GM23338 (cell line): ENCODE data around the gene CDH12. TPM values are rescaled to one million over a fixed set of nuclear protein-coding genes. Genes with fewer than 3 reads are reported as not detected.

ENCODE experiments used
- ATAC-seq: fragments of 200-7000 bp; cut with Tn5 transposase; 3 replicates; pipeline ENCODE4 v1.9.1; 2020
- DNase-seq: peaks from one replicate; pipeline ENCODE4 v3.0.0-alpha.2; 2015; ENCODE audit warnings: low spot score
- H2AFZ ChIP-seq: fragments of 200-600 bp; sonication (generic); 2 replicates; pipeline ENCODE4 v1.8.0; 2016; ENCODE audit warnings: antibody characterized with exemption, mild to moderate bottlenecking, moderate library complexity
- H3F3A ChIP-seq: fragments of 200-600 bp; sonication (generic); replicated peaks from 2 replicates; pipeline ENCODE4 v1.8.0; 2017; ENCODE audit warnings: antibody characterized with exemption, mixed run types, low read depth
- H3K27ac ChIP-seq: fragments of 200-600 bp; sonication (generic); 2 replicates; pipeline ENCODE4 v1.6.1; 2016; ENCODE audit warnings: low read depth
- H3K27me3 ChIP-seq: fragments of 200-600 bp; sonication (generic); 2 replicates; pipeline ENCODE4 v1.8.0; 2016; ENCODE audit warnings: mild to moderate bottlenecking, mixed run types, moderate library complexity; ENCODE audit not compliant: insufficient read depth
- H3K36me3 ChIP-seq: fragments of 200-600 bp; sonication (generic); 2 replicates; pipeline ENCODE4 v1.8.0; 2016; ENCODE audit warnings: mild to moderate bottlenecking; ENCODE audit not compliant: insufficient read depth
- H3K4me1 ChIP-seq: fragments of 200-600 bp; sonication (generic); 2 replicates; pipeline ENCODE4 v1.8.0; 2016; ENCODE audit warnings: mild to moderate bottlenecking, moderate library complexity; ENCODE audit not compliant: insufficient read depth
- H3K4me2 ChIP-seq: fragments of 200-600 bp; sonication (generic); 2 replicates; pipeline ENCODE4 v1.7.1; 2017; ENCODE audit warnings: mixed run types
- H3K4me3 ChIP-seq: fragments of 200-600 bp; sonication (generic); 2 replicates; pipeline ENCODE4 v1.6.1; 2016; ENCODE audit warnings: mixed run types
- H3K79me2 ChIP-seq: fragments of 200-600 bp; sonication (generic); replicated peaks from 2 replicates; pipeline ENCODE4 v1.8.0; 2017; ENCODE audit warnings: mild to moderate bottlenecking; ENCODE audit not compliant: insufficient read depth
- H3K9me2 ChIP-seq: fragments of 200-600 bp; sonication (generic); 2 replicates; pipeline ENCODE4 v1.8.0; 2017; ENCODE audit not compliant: insufficient read depth
- H4K20me1 ChIP-seq: fragments of 200-600 bp; sonication (generic); replicated peaks from 2 replicates; pipeline ENCODE4 v1.8.0; 2017; ENCODE audit warnings: mild to moderate bottlenecking; ENCODE audit not compliant: insufficient read depth
- H3K27ac Mint-ChIP-seq: 2 replicates; pipeline ENCODE4 v1.8.0; 2020; ENCODE audit warnings: inconsistent platforms, mild to moderate bottlenecking, moderate library complexity, mixed read lengths
- H3K27me3 Mint-ChIP-seq: 3 replicates; pipeline ENCODE4 v1.8.0; 2022; ENCODE audit warnings: low read depth, mild to moderate bottlenecking, moderate library complexity, mixed read lengths, inconsistent platforms; ENCODE audit not compliant: insufficient read depth, poor library complexity
- H3K36me3 Mint-ChIP-seq: 3 replicates; pipeline ENCODE4 v1.8.0; 2021; ENCODE audit warnings: low read depth, mild to moderate bottlenecking, inconsistent platforms, moderate library complexity, mixed read lengths
- H3K4me1 Mint-ChIP-seq: 3 replicates; pipeline ENCODE4 v1.8.0; 2020; ENCODE audit warnings: mild to moderate bottlenecking, inconsistent platforms, mixed read lengths
- H3K4me3 Mint-ChIP-seq: 3 replicates; pipeline ENCODE4 v1.8.0; 2021; ENCODE audit warnings: moderate library complexity, mild to moderate bottlenecking, inconsistent platforms, mixed read lengths
- H3K9me3 Mint-ChIP-seq: 3 replicates; pipeline ENCODE4 v1.8.0; 2020; ENCODE audit warnings: moderate library complexity, mild to moderate bottlenecking, inconsistent platforms, mixed read lengths
- CREB1 ChIP-seq: fragments of 250-450 bp; sonication (Bioruptor Pico); IDR thresholded peaks from 2 replicates; pipeline ENCODE4 v1.5.0; 2020; ENCODE audit warnings: low read depth, mild to moderate bottlenecking, moderate library complexity
- EZH2 ChIP-seq: fragments of 200-600 bp; sonication (generic); IDR thresholded peaks from one replicate; pipeline ENCODE4 v1.8.0; 2017; ENCODE audit warnings: antibody characterized with exemption, mild to moderate bottlenecking, low read depth; ENCODE audit not compliant: unreplicated experiment
- EZH2phosphoT487 ChIP-seq: fragments of 200-600 bp; sonication (generic); IDR thresholded peaks from one replicate; pipeline ENCODE4 v1.8.1; 2018; ENCODE audit warnings: antibody characterized with exemption; ENCODE audit not compliant: unreplicated experiment
- JUNB ChIP-seq: IDR thresholded peaks from one replicate; pipeline ENCODE4 v1.6.1; 2016; ENCODE audit warnings: antibody characterized with exemption; ENCODE audit not compliant: unreplicated experiment
- NANOG ChIP-seq: IDR thresholded peaks from 2 replicates; pipeline ENCODE4 v1.6.1; 2016; ENCODE audit warnings: antibody characterized with exemption, borderline replicate concordance
- POLR2AphosphoS5 ChIP-seq: IDR thresholded peaks from 2 replicates; pipeline ENCODE4 v1.6.1; 2016; ENCODE audit warnings: antibody characterized with exemption, low read depth
- STAT1 ChIP-seq: IDR thresholded peaks from one replicate; pipeline ENCODE4 v1.6.1; 2016; ENCODE audit warnings: antibody characterized with exemption; ENCODE audit not compliant: unreplicated experiment
- ZNF114 ChIP-seq: fragments of 250-450 bp; sonication (Bioruptor Pico); IDR thresholded peaks from 2 replicates; pipeline ENCODE4 v1.5.0; 2020; ENCODE audit warnings: mild to moderate bottlenecking, moderate library complexity
- ZNF331 ChIP-seq: fragments of 250-450 bp; sonication (Bioruptor Pico); IDR thresholded peaks from 2 replicates; pipeline ENCODE4 v1.5.0; 2020; ENCODE audit warnings: low read depth, mild to moderate bottlenecking, moderate library complexity
- ZNF462 ChIP-seq: fragments of 250-450 bp; sonication (Bioruptor Pico); IDR thresholded peaks from 2 replicates; pipeline ENCODE4 v1.5.0; 2020; ENCODE audit warnings: mild to moderate bottlenecking, moderate library complexity
- polyA plus RNA-seq: library from polyadenylated mRNA; unstranded; fragments of >200 nt; fragmentation: Nextera tagmentation; extraction: Ambion mirVana; gene quantifications from 2 replicates; pipeline ENCODE4 v1.2.1, GENCODE V29; 2016
- total RNA-seq: library from RNA; depleted of rRNA; stranded (reverse); fragments of >200 nt; shearing (Covaris generic); gene quantifications from 2 replicates; pipeline ENCODE4 v1.2.3, GENCODE V29; 2014

The CDH12 gene
- total and polyA plus RNA-seq, 2 experiments from 2014 or later = not detected

DNA sequence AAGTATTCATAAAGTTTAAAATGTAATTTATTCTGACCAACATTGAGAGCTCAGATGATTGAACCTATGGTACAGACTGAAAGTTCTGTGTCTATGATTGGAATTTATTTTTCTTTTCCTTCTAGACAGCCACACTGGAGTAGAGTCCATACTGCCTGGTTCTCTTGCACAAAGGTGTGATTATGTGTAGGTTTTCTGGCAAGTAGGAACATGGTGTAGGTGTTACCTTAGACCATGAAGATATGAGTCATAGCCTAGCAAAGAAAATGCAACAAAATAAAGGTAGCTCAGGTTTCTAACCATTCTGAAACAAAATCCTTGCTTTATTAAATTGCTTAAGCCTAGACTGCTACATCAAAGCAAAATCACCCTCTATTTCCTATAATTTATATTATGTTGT is 143.4 kb downstream of the CDH12 start:
- H3K36me3 Mint-ChIP-seq = no peaks in the 10 kb centered on the region
- Histone ChIP-seq H3K9me2 (no peaks in the 10 kb centered on the region), H3K79me2 (no peaks in the 10 kb centered on the region), H2AFZ (no peak overlapping the region), H3K27me3 (no peaks in the 10 kb centered on the region), H3K4me1 (no peaks in the 10 kb centered on the region), H4K20me1 (no peaks in the 10 kb centered on the region), H3K27ac (no peak overlapping the region), H3K36me3 (no peaks in the 10 kb centered on the region), H3K4me2 (no peak overlapping the region), H3F3A (no peaks in the 10 kb centered on the region), H3K4me3 (no peak overlapping the region)
- no peak overlapping the region for H3K27ac Mint-ChIP-seq
- TF ChIP-seq EZH2phosphoT487 (no peak), ZNF114 (no peak), ZNF331 (CRISPR knock-in tag) (no peak), STAT1 (no peak), NANOG (no peak), POLR2AphosphoS5 (no peak), CREB1 (no peak), JUNB (no peak), ZNF462 (CRISPR knock-in tag) (no peak), EZH2 (no peak)
- no peaks in the 10 kb centered on the region for H3K27me3 Mint-ChIP-seq
- H3K4me1 Mint-ChIP-seq = no peaks in the 10 kb centered on the region
- DNase-seq (no peak), ATAC-seq (no peak)
- no peaks in the 10 kb centered on the region for H3K9me3 Mint-ChIP-seq
- no peak overlapping the region for H3K4me3 Mint-ChIP-seq
